DOHH2 (cell line): ENCODE data around the gene KDM8.

ENCODE experiments used
- H3F3A ChIP-seq: fragments of 200-600 bp; sonication (generic), shearing (Covaris generic); 2 replicates; pipeline ENCODE4 v1.6.0; 2016; ENCODE audit warnings: antibody characterized with exemption, mild to moderate bottlenecking; ENCODE audit not compliant: control insufficient read depth, insufficient read depth
- H3K27ac ChIP-seq: fragments of 200-600 bp; sonication (generic); 2 replicates; pipeline ENCODE4 v1.5.1; 2014; ENCODE audit warnings: low read depth, mild to moderate bottlenecking, low read length, moderate library complexity
- H3K27me3 ChIP-seq: fragments of 200-600 bp; sonication (generic); 2 replicates; pipeline ENCODE4 v1.6.1; 2014; ENCODE audit warnings: mild to moderate bottlenecking, low read length, mixed read lengths; ENCODE audit not compliant: control insufficient read depth
- H3K36me3 ChIP-seq: fragments of 200-600 bp; sonication (generic); 2 replicates; pipeline ENCODE4 v1.6.1; 2014; ENCODE audit warnings: mild to moderate bottlenecking, low read length, moderate library complexity, mixed read lengths; ENCODE audit not compliant: control insufficient read depth
- H3K4me1 ChIP-seq: fragments of 200-600 bp; sonication (generic); 2 replicates; pipeline ENCODE4 v1.6.1; 2014; ENCODE audit warnings: mild to moderate bottlenecking, low read length, mixed read lengths; ENCODE audit not compliant: control insufficient read depth
- H3K4me2 ChIP-seq: fragments of 200-600 bp; sonication (generic); 2 replicates; pipeline ENCODE4 v1.6.0; 2014; ENCODE audit warnings: mild to moderate bottlenecking, low read length, moderate library complexity
- H3K4me3 ChIP-seq: fragments of 200-600 bp; sonication (generic); 2 replicates; pipeline ENCODE4 v1.5.1; 2014; ENCODE audit warnings: mild to moderate bottlenecking, low read length, mixed read lengths
- H3K79me2 ChIP-seq: fragments of 200-600 bp; sonication (generic); 2 replicates; pipeline ENCODE4 v1.6.1; 2014; ENCODE audit warnings: mild to moderate bottlenecking, low read length, mixed read lengths; ENCODE audit not compliant: control insufficient read depth
- H3K9me2 ChIP-seq: fragments of 200-600 bp; sonication (generic); replicated peaks from 2 replicates; pipeline ENCODE4 v1.6.1; 2014; ENCODE audit warnings: mild to moderate bottlenecking, low read length, mixed read lengths; ENCODE audit not compliant: control insufficient read depth
- H3K9me3 ChIP-seq: fragments of 200-600 bp; sonication (generic); 2 replicates; pipeline ENCODE4 v1.6.1; 2014; ENCODE audit warnings: antibody characterized with exemption, low read length, mixed read lengths; ENCODE audit not compliant: control insufficient read depth, insufficient read depth
- H4K20me1 ChIP-seq: fragments of 200-600 bp; sonication (generic); 2 replicates; pipeline ENCODE4 v1.6.0; 2014; ENCODE audit warnings: low read depth, mild to moderate bottlenecking, antibody characterized with exemption, low read length, moderate library complexity; ENCODE audit not compliant: control insufficient read depth, insufficient read depth
- CTCF ChIP-seq: fragments of 200-600 bp; sonication (generic); IDR thresholded peaks from one replicate; pipeline ENCODE4 v1.5.1; 2014; ENCODE audit warnings: antibody characterized with exemption, mild to moderate bottlenecking, low read depth, low read length; ENCODE audit not compliant: poor library complexity, severe bottlenecking
- EZH2phosphoT487 ChIP-seq: fragments of 200-600 bp; sonication (generic); IDR thresholded peaks from 2 replicates; pipeline ENCODE4 v1.6.1; 2017; ENCODE audit warnings: borderline replicate concordance, mild to moderate bottlenecking, antibody characterized with exemption, low read length, moderate library complexity, mixed read lengths

KDM8 gene

DNA sequence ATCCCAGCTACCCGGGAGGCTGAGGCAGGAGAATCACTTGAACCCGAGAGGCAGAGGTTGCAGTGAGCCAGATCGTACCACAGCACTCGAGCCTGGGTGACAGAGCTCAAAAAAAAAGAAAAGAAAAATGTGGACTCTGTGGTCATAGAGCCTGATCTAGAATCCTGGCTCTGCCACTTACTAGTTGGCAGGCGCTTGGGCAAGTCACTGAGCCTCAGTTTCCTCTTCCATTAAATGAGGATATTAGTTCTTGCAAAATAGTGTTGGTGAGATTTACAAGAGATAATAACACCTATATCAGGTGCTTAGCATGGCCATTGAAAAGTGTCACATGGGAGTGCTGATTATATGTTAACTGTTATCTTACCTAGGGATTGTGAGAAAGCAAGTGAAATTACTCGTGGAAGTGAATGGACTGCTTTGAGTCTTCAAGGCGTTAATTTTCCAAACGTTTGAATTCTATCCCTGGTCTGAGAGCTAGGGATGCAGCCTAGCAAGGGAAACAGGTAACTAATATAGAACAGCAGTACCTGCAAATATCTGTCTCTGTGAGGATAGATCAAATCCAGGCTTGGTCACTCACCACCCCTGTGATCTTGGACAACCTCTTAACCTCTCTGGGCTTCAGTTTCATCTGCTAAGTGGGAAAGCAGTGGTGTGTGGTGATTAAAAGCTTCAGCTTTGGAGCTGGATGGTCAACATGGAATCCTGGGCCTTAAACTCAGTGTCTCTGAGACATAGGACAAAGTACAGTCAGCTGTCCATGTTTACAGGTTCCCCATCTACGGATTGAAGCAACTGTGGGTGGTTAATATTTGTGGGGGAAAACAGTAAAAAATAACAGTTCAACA is 66.2 kb downstream of the KDM8 start:
- H3K4me2 ChIP-seq, result peak overlapping the region; percentile 87
- peak overlapping the region; percentile 80 for H3K27ac ChIP-seq
- H3K4me1 ChIP-seq, result peaks cover 90% of the 10 kb centered on the region
- peak overlapping the region; percentile 83 for H3K4me3 ChIP-seq
- H3K9me3 ChIP-seq, result no peaks in the 10 kb centered on the region
- TF ChIP-seq EZH2phosphoT487 (no peak), CTCF (no peak)
- H3K9me2 ChIP-seq, result no peaks in the 10 kb centered on the region
- peaks cover 2% of the 10 kb centered on the region; the same call in 1 of the 2 replicates for H3K36me3 ChIP-seq
- H3K27me3 ChIP-seq, result no peaks in the 10 kb centered on the region
- no peaks in the 10 kb centered on the region for H4K20me1 ChIP-seq
- peaks cover 34% of the 10 kb centered on the region for H3K79me2 ChIP-seq
- H3F3A ChIP-seq, result peaks cover 43% of the 10 kb centered on the region

- Histone ChIP-seq H3K9me3 (no peaks in the 10 kb centered on the region), H3K4me1 (peaks cover 90% of the 10 kb centered on the region), H3K27me3 (no peaks in the 10 kb centered on the region), H4K20me1 (no peaks in the 10 kb centered on the region), H3K27ac (peak overlapping the region; percentile 80), H3K9me2 (no peaks in the 10 kb centered on the region), H3K4me2 (peak overlapping the region; percentile 87), H3F3A (peaks cover 48% of the 10 kb centered on the region), H3K36me3 (peaks cover 2% of the 10 kb centered on the region; the same call in 1 of the 2 replicates), H3K79me2 (peaks cover 32% of the 10 kb centered on the region), H3K4me3 (peak overlapping the region; percentile 83)
- TF ChIP-seq CTCF, result no peak
- no peak for TF ChIP-seq EZH2phosphoT487
These were observed 67.0 kb downstream of the KDM8 start for GRCh38 chr16:27270349-27270748.
